Activated CD4-positive, alpha-beta memory T cell treated with anti-CD3 and anti-CD28 coated beads, Interleukin-2, amount 10 ng/mL, durations not matched to agents 7 days and 5 days (primary cell): Measurements from ENCODE around the gene PABPN1L. TPM values are rescaled to one million over a fixed set of nuclear protein-coding genes. Genes with fewer than 3 reads are reported as not detected.
"Not testable (repeated sequence)": the region's sequence is repeated elsewhere in the genome, so short reads cannot be mapped to it uniquely, and the experiment has no call there.

ENCODE experiments used
- CTCF ChIA-PET: fragments of 350-600 bp; sonication (Branson Sonifier 250); formaldehyde crosslinking; loops from one replicate; lab custom pipeline; 2021; ENCODE audit warnings: antibody characterized with exemption, inconsistent platforms; lab: Charles Lee
- POLR2A ChIA-PET: fragments of 350-600 bp; sonication (Branson Sonifier 250); formaldehyde crosslinking; loops from one replicate; lab custom pipeline; 2021; ENCODE audit warnings: antibody characterized with exemption; lab: Charles Lee
- DNase-seq: peaks from one replicate; pipeline ENCODE4 v3.0.0-alpha.2; 2020
- H3K27ac Mint-ChIP-seq: one replicate; pipeline ENCODE4 v1.8.0; 2021; ENCODE audit warnings: mild to moderate bottlenecking, mixed read lengths
- H3K27me3 Mint-ChIP-seq: one replicate; pipeline ENCODE4 v1.8.0; 2021; ENCODE audit warnings: mixed read lengths
- H3K36me3 Mint-ChIP-seq: one replicate; pipeline ENCODE4 v1.8.0; 2021; ENCODE audit warnings: low read depth, mixed read lengths
- H3K4me1 Mint-ChIP-seq: one replicate; pipeline ENCODE4 v1.8.0; 2021; ENCODE audit warnings: mixed read lengths
- H3K4me3 Mint-ChIP-seq: one replicate; pipeline ENCODE4 v1.8.0; 2021; ENCODE audit warnings: mild to moderate bottlenecking, mixed read lengths
- H3K9me3 Mint-ChIP-seq: one replicate; pipeline ENCODE4 v1.8.0; 2021; ENCODE audit warnings: mixed read lengths
- total RNA-seq, 2 experiments: library from RNA; stranded (reverse); gene quantifications; one replicate each; pipeline ENCODE4 v1.2.3, GENCODE V29; 2021

Gene PABPN1L
- total RNA-seq, 2 experiments from 2014 or later: not detected

GRCh38 chr16:88830258-88830657 lies 36.2 kb downstream of the PABPN1L start:
- no peaks in the 10 kb centered on the region for H3K4me1 Mint-ChIP-seq
- H3K9me3 Mint-ChIP-seq: no peaks in the 10 kb centered on the region
- CTCF ChIA-PET: interaction anchor here (0.7 to 0.9 kb wide), 2 partner anchors 12 to 220 kb away, joined by 3 to 5 read pairs; no protein-coding TSS in a partner anchor
- H3K4me3 Mint-ChIP-seq: no peak overlapping the region
- POLR2A ChIA-PET: no interaction called here
- no peaks in the 10 kb centered on the region for H3K27me3 Mint-ChIP-seq
- H3K27ac Mint-ChIP-seq: no peak overlapping the region
- H3K36me3 Mint-ChIP-seq: no peaks in the 10 kb centered on the region
- no peak for DNase-seq

- Mint-ChIP-seq H3K9me3 (no peaks in the 10 kb centered on the region), H3K27ac (no peak overlapping the region), H3K27me3 (no peaks in the 10 kb centered on the region), H3K4me3 (no peak overlapping the region), H3K36me3 (no peaks in the 10 kb centered on the region), H3K4me1 (no peaks in the 10 kb centered on the region)
- no peak for DNase-seq
- CTCF ChIA-PET: no interaction called here
- POLR2A ChIA-PET: interaction anchor here (1.0 kb wide), 1 partner anchor 16 kb away, joined by 3 read pairs; the partner anchor contains the start of gene APRT
Observed at GRCh38 chr16:88828711-88829110, 37.7 kb downstream of the PABPN1L start.

GRCh38 chr16:88827727-88828126 lies 38.7 kb downstream of the PABPN1L start:
- no peaks in the 10 kb centered on the region for H3K4me1 Mint-ChIP-seq
- H3K36me3 Mint-ChIP-seq: no peaks in the 10 kb centered on the region
- no peak overlapping the region for H3K4me3 Mint-ChIP-seq
- H3K27me3 Mint-ChIP-seq: no peaks in the 10 kb centered on the region
- no peaks in the 10 kb centered on the region for H3K9me3 Mint-ChIP-seq
- no peak overlapping the region for H3K27ac Mint-ChIP-seq
- POLR2A ChIA-PET: no interaction called here
- CTCF ChIA-PET: no interaction called here
- DNase-seq: no peak

GRCh38 chr16:88826070-88826840 lies 40.2 kb downstream of the PABPN1L start:
- no peaks in the 10 kb centered on the region for H3K27me3 Mint-ChIP-seq
- ChIA-PET POLR2A (no interaction called here), CTCF (no interaction called here)
- H3K27ac Mint-ChIP-seq: no peak overlapping the region
- DNase-seq: no peak
- no peaks in the 10 kb centered on the region for H3K9me3 Mint-ChIP-seq
- no peaks in the 10 kb centered on the region for H3K4me1 Mint-ChIP-seq
- no peaks in the 10 kb centered on the region for H3K36me3 Mint-ChIP-seq
- no peak overlapping the region for H3K4me3 Mint-ChIP-seq

GRCh38 chr16:88825146-88825545 lies 41.3 kb downstream of the PABPN1L start:
- no peak overlapping the region for H3K27ac Mint-ChIP-seq
- ChIA-PET CTCF (no interaction called here), POLR2A (no interaction called here)
- no peaks in the 10 kb centered on the region for H3K36me3 Mint-ChIP-seq
- H3K9me3 Mint-ChIP-seq: no peaks in the 10 kb centered on the region
- H3K27me3 Mint-ChIP-seq: no peaks in the 10 kb centered on the region
- no peak overlapping the region for H3K4me3 Mint-ChIP-seq
- no peaks in the 10 kb centered on the region for H3K4me1 Mint-ChIP-seq
- DNase-seq: no peak

GRCh38 chr16:88824256-88825077 lies 42.0 kb downstream of the PABPN1L start:
- ChIA-PET CTCF (no interaction called here), POLR2A (no interaction called here)
- DNase-seq: no peak
- H3K36me3 Mint-ChIP-seq: no peaks in the 10 kb centered on the region
- H3K27me3 Mint-ChIP-seq: no peaks in the 10 kb centered on the region
- H3K4me1 Mint-ChIP-seq: no peaks in the 10 kb centered on the region
- no peak overlapping the region for H3K27ac Mint-ChIP-seq
- H3K4me3 Mint-ChIP-seq: no peak overlapping the region
- H3K9me3 Mint-ChIP-seq: no peaks in the 10 kb centered on the region

- DNase-seq, H3K4me1 Mint-ChIP-seq, H3K36me3 Mint-ChIP-seq, H3K4me3 Mint-ChIP-seq, H3K27me3 Mint-ChIP-seq, H3K27ac Mint-ChIP-seq, CTCF ChIA-PET, H3K9me3 Mint-ChIP-seq, POLR2A ChIA-PET: not testable (repeated sequence)
Observed at GRCh38 chr16:88823646-88824045, 42.8 kb downstream of the PABPN1L start.

GRCh38 chr16:88822281-88823040 lies 44.0 kb downstream of the PABPN1L start:
- no peak overlapping the region for H3K27ac Mint-ChIP-seq
- no peak for DNase-seq
- H3K4me1 Mint-ChIP-seq: no peaks in the 10 kb centered on the region
- H3K9me3 Mint-ChIP-seq: no peaks in the 10 kb centered on the region
- ChIA-PET CTCF (interaction anchor here (0.9 kb wide), 1 partner anchor 10 kb away, joined by 3 read pairs; no protein-coding TSS in a partner anchor), POLR2A (no interaction called here)
- no peak overlapping the region for H3K4me3 Mint-ChIP-seq
- no peaks in the 10 kb centered on the region for H3K27me3 Mint-ChIP-seq
- H3K36me3 Mint-ChIP-seq: no peaks in the 10 kb centered on the region

DNA sequence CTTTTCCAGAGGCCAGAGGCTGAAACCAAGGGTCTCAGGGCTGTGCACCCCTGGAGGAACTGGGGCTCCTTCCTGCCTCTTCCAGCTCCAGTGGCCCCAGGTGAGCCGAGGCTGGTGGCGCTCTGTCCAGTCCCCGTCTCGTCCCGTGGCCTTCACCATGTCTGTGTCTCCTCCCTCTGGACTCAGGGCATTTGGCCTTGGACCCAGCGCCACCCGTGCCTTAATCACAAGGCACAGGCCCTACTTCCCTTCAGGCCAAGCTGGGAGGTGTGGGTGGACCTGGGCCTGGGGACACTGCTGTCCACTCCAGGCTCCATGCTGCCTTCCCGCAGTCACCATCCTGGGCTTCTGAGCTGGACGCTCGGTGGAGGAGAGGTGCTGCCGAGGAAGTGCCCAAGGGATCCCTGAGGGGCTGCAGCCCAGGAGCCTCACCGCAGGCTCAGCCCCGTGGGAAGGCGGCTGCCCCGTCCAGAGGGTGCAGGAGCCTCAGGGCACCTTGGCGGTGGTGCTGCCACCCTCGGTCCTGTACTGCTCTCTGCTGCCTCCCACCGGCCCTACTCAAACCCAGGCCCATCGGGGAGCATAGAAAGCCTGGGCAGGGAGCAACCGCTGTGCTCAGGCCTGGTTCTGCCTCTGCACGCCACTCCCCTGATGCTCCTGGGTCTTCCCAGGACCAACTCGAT lies 45.2 kb downstream of the PABPN1L start:
- ChIA-PET CTCF (interaction anchor here (0.9 kb wide), 1 partner anchor 9 kb away, joined by 3 read pairs; no protein-coding TSS in a partner anchor), POLR2A (interaction anchor here (1.1 kb wide), 1 partner anchor 9 kb away, joined by 3 read pairs; no protein-coding TSS in a partner anchor)
- H3K27ac Mint-ChIP-seq: no peak overlapping the region
- no peaks in the 10 kb centered on the region for H3K27me3 Mint-ChIP-seq
- H3K4me1 Mint-ChIP-seq: no peaks in the 10 kb centered on the region
- no peak for DNase-seq
- no peaks in the 10 kb centered on the region for H3K9me3 Mint-ChIP-seq
- no peak overlapping the region for H3K4me3 Mint-ChIP-seq
- H3K36me3 Mint-ChIP-seq: no peaks in the 10 kb centered on the region

- CTCF ChIA-PET: no interaction called here
- no peaks in the 10 kb centered on the region for H3K27me3 Mint-ChIP-seq
Observed at GRCh38 chr16:88820385-88821025, 46.0 kb downstream of the PABPN1L start.

DNA sequence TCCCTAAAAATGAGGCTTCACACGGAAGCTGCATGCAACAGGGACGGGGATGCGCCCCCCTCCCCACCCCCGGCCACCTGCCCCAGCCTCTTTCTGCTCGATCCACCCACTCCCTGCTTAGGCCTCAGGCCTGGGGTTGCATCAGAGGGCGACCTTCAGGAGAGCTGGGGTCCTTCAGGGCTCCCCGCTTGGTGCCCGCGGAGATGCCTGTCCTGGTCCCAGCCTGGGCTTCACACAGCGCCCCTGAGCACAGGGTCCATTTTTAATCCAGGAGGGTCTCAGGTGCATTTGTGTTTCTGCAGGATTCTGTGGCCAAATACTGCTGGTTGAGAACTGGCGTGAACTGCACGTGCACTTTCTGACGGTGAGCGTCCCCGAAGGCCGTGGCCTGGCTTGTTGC lies 47.3 kb downstream of the PABPN1L start:
- Mint-ChIP-seq H3K36me3 (no peaks in the 10 kb centered on the region), H3K4me1 (no peaks in the 10 kb centered on the region), H3K27ac (no peak overlapping the region), H3K4me3 (no peak overlapping the region), H3K27me3 (no peaks in the 10 kb centered on the region), H3K9me3 (no peaks in the 10 kb centered on the region)
- ChIA-PET POLR2A (interaction anchor here (1.2 kb wide), 1 partner anchor 10 kb away, joined by 4 read pairs; no protein-coding TSS in a partner anchor), CTCF (no interaction called here)
- DNase-seq: no peak

More at GRCh38 chr16:88820385-88821025, 46.0 kb downstream of the PABPN1L start:
- Mint-ChIP-seq H3K36me3 (no peaks in the 10 kb centered on the region), H3K4me3 (no peak overlapping the region), H3K27ac (no peak overlapping the region), H3K4me1 (no peaks in the 10 kb centered on the region), H3K9me3 (no peaks in the 10 kb centered on the region)
- no peak for DNase-seq
- POLR2A ChIA-PET: interaction anchor here (1.1 kb wide), 1 partner anchor 8 kb away, joined by 3 read pairs; no protein-coding TSS in a partner anchor

DNA sequence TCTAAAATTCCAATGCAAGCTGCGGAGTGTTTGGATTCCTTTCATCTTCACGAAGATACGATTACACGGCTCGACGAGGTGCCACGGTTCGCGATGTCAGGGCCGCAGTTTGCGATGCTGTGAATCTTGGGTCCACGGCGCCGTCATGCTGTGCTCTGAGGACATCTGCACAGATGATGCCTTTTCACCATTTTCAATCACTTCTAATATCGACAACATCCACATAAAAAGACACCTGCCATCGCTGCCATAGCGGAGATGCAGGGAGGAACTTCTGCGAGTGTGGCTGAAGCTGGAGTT lies 47.9 kb downstream of the PABPN1L start:
- H3K4me1 Mint-ChIP-seq: peaks cover 3% of the 10 kb centered on the region
- no peak for DNase-seq
- H3K4me3 Mint-ChIP-seq: no peak overlapping the region
- H3K27me3 Mint-ChIP-seq: no peaks in the 10 kb centered on the region
- H3K36me3 Mint-ChIP-seq: no peaks in the 10 kb centered on the region
- no peak overlapping the region for H3K27ac Mint-ChIP-seq
- CTCF ChIA-PET: no interaction called here
- POLR2A ChIA-PET: interaction anchor here (1.2 kb wide), 1 partner anchor 9 kb away, joined by 4 read pairs; no protein-coding TSS in a partner anchor
- H3K9me3 Mint-ChIP-seq: no peaks in the 10 kb centered on the region
